K562 (cell line): ENCODE measurements around the gene WDR47. TPM values are rescaled to one million over a fixed set of nuclear protein-coding genes. Genes with fewer than 3 reads are reported as not detected.
A peak's percentile ranks its signal among the peaks of the same experiment; 100 is the strongest.

Source experiments
- DEAF1 ChIP-seq: fragments of 450-650 bp; formaldehyde crosslinking; IDR thresholded peaks from 2 replicates; pipeline ENCODE4 v1.4.0; 2020; ENCODE audit warnings: mild to moderate bottlenecking, moderate library complexity
- ESRRA ChIP-seq: fragments of 450-650 bp; IDR thresholded peaks from 2 replicates; pipeline ENCODE4 v1.6.1; 2014; ENCODE audit warnings: low read depth, mild to moderate bottlenecking, moderate library complexity, borderline replicate concordance
- GABPB2 ChIP-seq: fragments of 250-450 bp; sonication (Bioruptor Pico); conservative IDR thresholded peaks from 2 replicates; pipeline ENCODE4 v1.5.1; 2021; ENCODE audit warnings: mild to moderate bottlenecking
- HCFC1 ChIP-seq: IDR thresholded peaks from 2 replicates; pipeline ENCODE4 v1.6.1; 2012; ENCODE audit warnings: low read depth, low read length, improper control_type of control experiment
- HDAC1 ChIP-seq, 2 experiments: fragments of 450-650 bp; IDR thresholded peaks; 2 replicates each; pipeline ENCODE4 v1.6.1; 2016 to 2017; ENCODE audit warnings: inconsistent platforms in 1 of 2, mild to moderate bottlenecking in 1 of 2, moderate library complexity in 1 of 2
- KAT7 ChIP-seq: sonication (generic); formaldehyde crosslinking; IDR thresholded peaks from 2 replicates; pipeline ENCODE4 v1.8.0; 2022; ENCODE audit warnings: missing genetic modification reagents, mild to moderate bottlenecking, borderline replicate concordance
- MAZ ChIP-seq, 2 experiments: fragments of 450-650 bp in 1 of 2; sonication (generic) in 1 of 2; formaldehyde crosslinking; IDR thresholded peaks in 1 of 2; conservative IDR thresholded peaks in 1 of 2; 2 replicates each; pipeline versions ENCODE4 v1.4.0 to v1.5.0; 2020; ENCODE audit warnings: mild to moderate bottlenecking in 1 of 2, missing genetic modification reagents in 1 of 2
- PBX2 ChIP-seq, 2 experiments: IDR thresholded peaks in 1 of 2; conservative IDR thresholded peaks in 1 of 2; 2 replicates each; pipeline ENCODE4 v1.6.1; 2016; ENCODE audit warnings: low read depth in 2 of 2, mild to moderate bottlenecking in 1 of 2, missing compliant biosample characterization in 1 of 2, missing genetic modification characterization in 1 of 2, moderate library complexity in 1 of 2
- POLR2G ChIP-seq: fragments of 200-400 bp; formaldehyde crosslinking; IDR thresholded peaks from 2 replicates; pipeline ENCODE4 v1.6.1; 2017; ENCODE audit warnings: low read depth, mild to moderate bottlenecking, antibody characterized with exemption, low read length, moderate library complexity
- RB1 ChIP-seq: fragments of 450-650 bp; IDR thresholded peaks from 2 replicates; pipeline ENCODE4 v1.6.1; 2017; ENCODE audit warnings: low read depth, mild to moderate bottlenecking
- RBM34 ChIP-seq: fragments of 200-400 bp; formaldehyde crosslinking; IDR thresholded peaks from 2 replicates; pipeline ENCODE4 v1.6.1; 2018; ENCODE audit warnings: low read length, borderline replicate concordance; ENCODE audit not compliant: insufficient read depth
- TCF7 ChIP-seq: sonication (generic); IDR thresholded peaks from 2 replicates; pipeline ENCODE4 v1.6.1; 2016; ENCODE audit warnings: antibody characterized with exemption, borderline replicate concordance
- ZBTB26 ChIP-seq: fragments of 450-650 bp; formaldehyde crosslinking; IDR thresholded peaks from 2 replicates; pipeline ENCODE4 v1.4.0; 2022; ENCODE audit warnings: missing genetic modification characterization
- ZBTB33 ChIP-seq: sonication (generic); formaldehyde crosslinking; IDR thresholded peaks from 2 replicates; pipeline ENCODE4 v1.8.1; 2023; ENCODE audit warnings: mild to moderate bottlenecking, missing genetic modification reagents
- ZBTB8A ChIP-seq: fragments of 450-650 bp; IDR thresholded peaks from 2 replicates; pipeline ENCODE4 v1.6.1; 2018; ENCODE audit warnings: mild to moderate bottlenecking, moderate library complexity; ENCODE audit not compliant: partially characterized antibody
- ZBTB9 ChIP-seq: fragments of 450-650 bp; formaldehyde crosslinking; IDR thresholded peaks from 2 replicates; pipeline ENCODE4 v1.4.0; 2020; ENCODE audit warnings: mild to moderate bottlenecking, moderate library complexity
- ZNF766 ChIP-seq: fragments of 200-800 bp; sonication (Bioruptor generic); conservative IDR thresholded peaks from 2 replicates; pipeline ENCODE4 v1.6.1; 2016; ENCODE audit warnings: missing genetic modification characterization, missing compliant biosample characterization
- polyA plus RNA-seq, 8 experiments: library from polyadenylated mRNA; depleted of rRNA in 4 of 8; stranded (reverse) in 5 of 8; unstranded in 3 of 8; fragments of >200 nt; fragmentation: Nextera tagmentation in 2 of 8; fragmentation: Illumina TruSeq in 1 of 8; extraction: Ambion mirVana in 2 of 8; extraction: Trizol in 1 of 8; gene quantifications; 2 replicates each; pipeline versions ENCODE4 v1.2.1 to v1.2.3, GENCODE V29; 2011 to 2014; ENCODE audit warnings: inconsistent platforms in 1 of 8, missing spikeins in 1 of 8
- total RNA-seq, 7 experiments: library from RNA; depleted of rRNA in 6 of 7; stranded (reverse); fragments of >200 nt in 6 of 7; fragmentation: Illumina TruSeq in 2 of 7; extraction: Trizol in 2 of 7; gene quantifications; 2 replicates each; pipeline versions ENCODE4 v1.2.1 to v1.2.3, GENCODE V29; 2011 to 2021; ENCODE audit warnings: low replicate concordance in 1 of 7

WDR47 gene
- total and polyA plus RNA-seq, 9 of the 15 experiments (the other 6 are each of a cell fraction or from before 2014, with no cell fraction given), result 1.3 to 10.1 (median 4.9) TPM

GRCh38 chr1:109089242-109090015 lies 47.5 kb upstream of the WDR47 start (continued):
- TF ChIP-seq ZBTB33 (peak; percentile 83), MAZ (CRISPR knock-in tag; conservative IDR thresholded peaks at IDR 0.05 in 1 of 2, IDR thresholded peaks at IDR 0.05 in 1 of 2) (peak; percentile 57 to 67; a peak in 2 of 4 replicates), ESRRA (peak; percentile 62; the same call in 1 of the 2 replicates), ZBTB26 (peak; percentile 4; the same call in 1 of the 2 replicates), HDAC1 (IDR thresholded peaks at IDR 0.05) (peak in 1 of 2 experiments; percentile 40; a peak in 2 of 4 replicates), RBM34 (no peak), KAT7 (CRISPR knock-in tag) (no peak), ZBTB8A (no peak), POLR2G (no peak), GABPB2 (CRISPR knock-in tag) (no peak), DEAF1 (peak; percentile 46; the same call in 1 of the 2 replicates), ZBTB9 (no peak), RB1 (peak; percentile 58), HCFC1 (peak; percentile 57), PBX2 (CRISPR knock-in tag; IDR thresholded peaks at IDR 0.05; ENCODE audit: low read depth) (no peak), PBX2 (tag; conservative IDR thresholded peaks at IDR 0.05; ENCODE audit: low read depth) (peak; percentile 55; the same call in 1 of the 2 replicates), TCF7 (no peak), ZNF766 (peak; percentile 51)
